Breast epithelium (tissue), 4 donors: ENCODE data around the gene TM4SF1. TPM values are rescaled to one million over a fixed set of nuclear protein-coding genes. Genes with fewer than 3 reads are reported as not detected.

Experiments used
- DNase-seq, 2 donors: peaks; one replicate each; pipeline ENCODE4 v3.0.0-alpha.2; 2019; ENCODE audit warnings: low spot score in 2 of 2
- H3K27ac ChIP-seq, 2 donors: fragments of 200-600 bp; sonication (generic) in 1 of 2; one replicate each; pipeline ENCODE4 v1.5.1; 2016 to 2019; ENCODE audit warnings: mild to moderate bottlenecking in 1 of 2
- H3K27me3 ChIP-seq, 2 donors: fragments of 200-600 bp; sonication (generic) in 1 of 2; one replicate each; pipeline versions ENCODE4 v1.5.1 to v1.6.0; 2017 to 2019; ENCODE audit warnings: control low read depth in 1 of 2, mild to moderate bottlenecking in 1 of 2
- H3K36me3 ChIP-seq: fragments of 200-600 bp; one replicate; pipeline ENCODE4 v1.5.1; 2019
- H3K4me1 ChIP-seq, 2 donors: fragments of 200-600 bp; sonication (generic); one replicate each; pipeline ENCODE4 v1.5.1; 2016 to 2019; ENCODE audit warnings: control low read depth in 1 of 2
- H3K4me3 ChIP-seq, 3 donors: fragments of 200-600 bp; sonication (generic); 1 replicate in 2 of 3; 2 replicates in 1 of 3; pipeline ENCODE4 v1.5.1; 2016 to 2019; ENCODE audit warnings: mild to moderate bottlenecking in 3 of 3, moderate library complexity in 2 of 3
- H3K9me3 ChIP-seq, 2 donors: fragments of 200-600 bp; sonication (generic) in 1 of 2; one replicate each; pipeline ENCODE4 v1.5.1; 2016 to 2019; ENCODE audit warnings: control low read depth in 1 of 2
- POLR2A ChIP-seq: fragments of 450-650 bp; IDR thresholded peaks from one replicate; pipeline ENCODE4 v1.6.1; 2016; ENCODE audit warnings: antibody characterized with exemption, mild to moderate bottlenecking, moderate library complexity
- POLR2AphosphoS5 ChIP-seq, 3 donors: sonication (generic); formaldehyde crosslinking; IDR thresholded peaks; one replicate each; pipeline ENCODE4 v1.6.1; 2017; ENCODE audit warnings: antibody characterized with exemption in 3 of 3
- intact Hi-C: fragments of 100-400 bp; cut with DNase I; formaldehyde crosslinking; loops from one replicate; pipeline ENCODE4 v1.15.1; 2023; ENCODE audit warnings: low total_unique reads
- total RNA-seq, 3 donors: library from RNA; depleted of rRNA; stranded (reverse); fragments of >200 nt; gene quantifications; one replicate each; pipeline ENCODE4 v1.1.0, GENCODE V29; 2016
- TF ChIP-seq, protein P1 (sequence below), 3 donors: fragments of 450-650 bp; IDR thresholded peaks; one replicate each; pipeline ENCODE4 v1.5.1; 2016 to 2017; ENCODE audit warnings: antibody characterized with exemption in 3 of 3, mild to moderate bottlenecking in 3 of 3, moderate library complexity in 3 of 3

Gene TM4SF1
- total RNA-seq, 3 donors from 2014 or later: 48.5 to 559 (median 290) TPM

DNA sequence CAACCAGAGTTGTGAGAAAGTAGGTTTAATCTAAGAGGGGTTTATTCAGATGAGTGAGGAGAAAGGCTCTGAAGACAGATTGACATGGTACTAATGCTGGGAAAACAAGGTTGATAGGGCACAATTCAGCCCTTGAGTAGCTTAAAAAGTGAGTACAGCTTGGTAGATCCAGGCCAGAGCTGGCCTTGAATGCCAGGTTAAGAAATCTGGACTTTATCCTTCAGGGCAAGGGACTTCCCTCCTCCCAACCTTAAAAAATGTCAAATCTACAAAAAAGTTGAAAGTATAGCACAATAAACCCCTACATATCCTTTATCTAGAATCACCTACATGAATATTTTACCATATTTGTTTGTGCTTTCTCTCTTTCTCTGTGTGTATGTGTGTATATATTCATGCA is 51.9 kb downstream of the TM4SF1 start:
- Histone ChIP-seq H3K9me3 (no peaks in the 10 kb centered on the region), H3K4me1 (no peaks in the 10 kb centered on the region), H3K36me3 (no peaks in the 10 kb centered on the region), H3K4me3 (no peak overlapping the region), H3K27me3 (no peaks in the 10 kb centered on the region), H3K27ac (no peak overlapping the region)
- DNase-seq: no peak
- no peak for TF ChIP-seq POLR2A
- TF ChIP-seq, protein P1, sequence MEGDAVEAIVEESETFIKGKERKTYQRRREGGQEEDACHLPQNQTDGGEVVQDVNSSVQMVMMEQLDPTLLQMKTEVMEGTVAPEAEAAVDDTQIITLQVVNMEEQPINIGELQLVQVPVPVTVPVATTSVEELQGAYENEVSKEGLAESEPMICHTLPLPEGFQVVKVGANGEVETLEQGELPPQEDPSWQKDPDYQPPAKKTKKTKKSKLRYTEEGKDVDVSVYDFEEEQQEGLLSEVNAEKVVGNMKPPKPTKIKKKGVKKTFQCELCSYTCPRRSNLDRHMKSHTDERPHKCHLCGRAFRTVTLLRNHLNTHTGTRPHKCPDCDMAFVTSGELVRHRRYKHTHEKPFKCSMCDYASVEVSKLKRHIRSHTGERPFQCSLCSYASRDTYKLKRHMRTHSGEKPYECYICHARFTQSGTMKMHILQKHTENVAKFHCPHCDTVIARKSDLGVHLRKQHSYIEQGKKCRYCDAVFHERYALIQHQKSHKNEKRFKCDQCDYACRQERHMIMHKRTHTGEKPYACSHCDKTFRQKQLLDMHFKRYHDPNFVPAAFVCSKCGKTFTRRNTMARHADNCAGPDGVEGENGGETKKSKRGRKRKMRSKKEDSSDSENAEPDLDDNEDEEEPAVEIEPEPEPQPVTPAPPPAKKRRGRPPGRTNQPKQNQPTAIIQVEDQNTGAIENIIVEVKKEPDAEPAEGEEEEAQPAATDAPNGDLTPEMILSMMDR (IDR thresholded peaks at IDR 0.05): no peak
- no peak for TF ChIP-seq POLR2AphosphoS5 (IDR thresholded peaks at IDR 0.05)
- intact Hi-C loops: no loop called here

DNA sequence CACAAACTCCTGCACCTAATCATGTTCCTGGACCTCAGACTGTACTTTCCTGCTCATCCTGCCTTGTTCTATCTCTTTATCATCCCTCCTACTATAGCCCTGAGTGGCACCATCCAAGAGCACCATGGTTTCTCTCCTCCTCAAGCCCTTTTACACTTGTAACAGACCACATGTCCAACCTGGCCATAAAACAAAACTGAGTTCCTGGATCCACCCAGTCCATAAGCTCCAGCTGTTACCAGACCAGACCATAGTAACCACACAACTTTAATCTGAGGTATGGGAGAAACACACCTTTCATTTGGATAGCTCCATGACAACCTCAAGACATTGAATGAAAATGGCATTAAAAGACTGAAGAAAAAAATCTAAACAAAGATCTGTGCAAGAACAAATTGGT is 53.1 kb downstream of the TM4SF1 start:
- H3K27ac ChIP-seq: no peak overlapping the region
- TF ChIP-seq POLR2AphosphoS5 (IDR thresholded peaks at IDR 0.05) (no peak), POLR2A (no peak)
- no peak overlapping the region for H3K4me3 ChIP-seq
- H3K4me1 ChIP-seq: no peaks in the 10 kb centered on the region
- intact Hi-C loops: no loop called here
- H3K36me3 ChIP-seq: no peaks in the 10 kb centered on the region
- H3K27me3 ChIP-seq: no peaks in the 10 kb centered on the region
- DNase-seq: no peak
- H3K9me3 ChIP-seq: no peaks in the 10 kb centered on the region

DNA sequence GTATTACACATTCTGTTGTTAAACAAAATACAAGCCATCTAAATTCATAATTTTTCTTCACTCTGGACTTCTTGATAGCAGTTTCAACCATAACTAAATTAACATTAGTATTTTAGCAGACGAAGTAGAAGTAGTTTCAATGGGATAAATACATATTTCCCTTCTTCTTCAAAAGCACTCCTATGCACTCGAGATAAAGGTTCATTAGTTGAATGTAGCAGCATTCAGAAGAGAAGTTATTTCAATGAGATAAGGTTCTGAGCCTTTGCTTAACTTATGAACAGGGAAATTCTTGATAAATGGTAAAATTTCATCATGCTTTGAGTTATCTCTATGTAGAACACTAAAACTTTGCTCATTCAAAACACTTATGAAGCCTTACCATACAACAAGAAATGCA is 55.8 kb downstream of the TM4SF1 start:
- H3K27ac ChIP-seq: no peak overlapping the region
- H3K27me3 ChIP-seq: no peaks in the 10 kb centered on the region
- no peaks in the 10 kb centered on the region for H3K36me3 ChIP-seq
- TF ChIP-seq POLR2AphosphoS5 (IDR thresholded peaks at IDR 0.05) (no peak), POLR2A (no peak)
- TF ChIP-seq, protein P1 (IDR thresholded peaks at IDR 0.05): no peak
- H3K4me3 ChIP-seq: no peak overlapping the region
- no peaks in the 10 kb centered on the region for H3K4me1 ChIP-seq
- no peaks in the 10 kb centered on the region for H3K9me3 ChIP-seq
- intact Hi-C loops: no loop called here
- DNase-seq: no peak

DNA sequence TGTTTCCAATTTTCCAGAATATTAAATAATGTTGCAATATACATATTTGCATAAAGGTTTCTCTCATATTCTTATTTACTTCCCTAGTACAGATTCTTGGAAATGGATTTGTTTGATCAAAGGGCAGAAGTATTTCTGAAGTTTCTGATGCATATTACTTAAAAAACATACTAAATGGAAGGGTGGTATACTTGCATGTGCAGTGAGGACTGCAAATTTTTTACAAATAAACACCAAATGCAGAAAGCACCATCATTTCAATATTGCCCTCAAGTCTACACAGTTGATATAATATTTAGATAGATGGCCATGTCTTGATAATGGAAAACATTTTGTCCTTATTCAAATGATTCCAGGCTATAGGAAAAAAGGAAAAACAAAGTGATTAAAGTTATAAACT is 56.3 kb downstream of the TM4SF1 start:
- TF ChIP-seq POLR2AphosphoS5 (IDR thresholded peaks at IDR 0.05) (no peak), POLR2A (no peak)
- TF ChIP-seq, protein P1 (IDR thresholded peaks at IDR 0.05): no peak
- intact Hi-C loops: no loop called here
- Histone ChIP-seq H3K4me1 (no peaks in the 10 kb centered on the region), H3K27ac (no peak overlapping the region), H3K36me3 (no peaks in the 10 kb centered on the region), H3K9me3 (no peaks in the 10 kb centered on the region), H3K27me3 (no peaks in the 10 kb centered on the region), H3K4me3 (no peak overlapping the region)
- no peak for DNase-seq

DNA sequence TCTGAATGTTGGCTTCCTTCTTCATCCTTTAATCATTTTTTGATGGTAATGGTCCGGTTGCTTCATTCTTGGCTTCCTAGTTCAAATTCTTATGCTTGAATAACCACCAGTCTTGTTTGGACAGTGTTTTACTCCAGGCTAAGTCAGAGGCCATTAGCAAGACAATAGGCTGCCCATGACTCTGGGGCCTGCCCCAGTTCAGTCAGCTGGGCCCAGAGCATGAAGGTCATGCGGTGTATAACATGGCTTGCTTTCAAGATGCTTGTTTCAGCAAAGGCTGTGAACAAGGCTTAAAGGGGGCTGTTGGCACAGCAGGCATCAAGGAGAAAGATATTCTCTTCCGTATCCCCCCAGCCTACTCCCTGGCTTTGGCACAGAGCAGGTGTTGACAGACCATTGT is 57.7 kb downstream of the TM4SF1 start:
- no peak overlapping the region for H3K27ac ChIP-seq
- TF ChIP-seq POLR2A (no peak), POLR2AphosphoS5 (IDR thresholded peaks at IDR 0.05) (no peak)
- TF ChIP-seq, protein P1 (IDR thresholded peaks at IDR 0.05): no peak
- no peaks in the 10 kb centered on the region for H3K27me3 ChIP-seq
- intact Hi-C loops: no loop called here
- H3K4me1 ChIP-seq: no peaks in the 10 kb centered on the region
- H3K4me3 ChIP-seq: no peak overlapping the region
- no peaks in the 10 kb centered on the region for H3K9me3 ChIP-seq
- H3K36me3 ChIP-seq: no peaks in the 10 kb centered on the region
- no peak for DNase-seq

Other genes with a start within 250 kb of the TM4SF1 start
- gene HPS3, start 248.0 kb downstream of the TM4SF1 start, total RNA-seq: 10 to 100 TPM; 14.4 to 27.1 (median 26.2) TPM
- 100 to 1,000 TPM in 1 of 3 donors, 10 to 100 TPM in 2; 25.9 to 225 (median 30.2) TPM for gene CP, start 155.8 kb downstream of the TM4SF1 start, total RNA-seq
- gene TM4SF18, start 44.0 kb downstream of the TM4SF1 start, total RNA-seq: 10 to 100 TPM in 2 of 3 donors, 1 to 10 TPM in 1; 7.2 to 43.8 (median 25.9) TPM
- 1 to 10 TPM in 1 of 3 donors, not detected in 2; 1.6 TPM for gene TM4SF4, start 97.0 kb upstream of the TM4SF1 start, total RNA-seq